HCT116 (cell line): ENCODE measurements around the gene S100A1. TPM values are rescaled to one million over a fixed set of nuclear protein-coding genes. Genes with fewer than 3 reads are reported as not detected.

ENCODE experiments used
- ATAC-seq: fragments of 200-7000 bp; cut with Tn5 transposase; 2 replicates; pipeline ENCODE4 v1.9.1; 2020; ENCODE audit warnings: mild to moderate bottlenecking, moderate library complexity
- BruUV-seq: library from RNA; stranded (reverse); fragments of 400-500 nt; replicated peaks from 2 replicates; lab custom pipeline; 2021; lab: Mats Ljungman, UMichigan
- CTCF ChIA-PET: fragments of 300-600 bp; sonication (Branson Sonifier 250); formaldehyde crosslinking; loops from one replicate; lab custom pipeline; 2021; ENCODE audit warnings: antibody characterized with exemption; lab: Charles Lee
- POLR2A ChIA-PET: fragments of 300-600, 350-600 bp; sonication (Branson Sonifier 250); formaldehyde crosslinking; loops from one replicate; lab custom pipeline; 2021; ENCODE audit warnings: antibody characterized with exemption; lab: Charles Lee
- RAD21 ChIA-PET, 2 experiments: fragments of 300-600 bp; sonication (Branson Sonifier 250); formaldehyde crosslinking; loops; one replicate each; lab custom pipeline; 2023; ENCODE audit warnings: low total read pairs in 2 of 2; ENCODE audit not compliant: uncharacterized antibody in 2 of 2, unreplicated experiment in 2 of 2, low non-redundant PET in 1 of 2; lab: Charles Lee
- DNase-seq: peaks from one replicate; pipeline ENCODE4 v3.0.0-alpha.2; 2010; ENCODE audit warnings: low read depth, low spot score
- H2AFZ ChIP-seq: fragments of 200-600 bp; shearing (Covaris generic), sonication (generic); 2 replicates; pipeline ENCODE4 v1.6.1; 2017; ENCODE audit warnings: low read depth, mixed run types, mixed read lengths, antibody characterized with exemption, low read length; ENCODE audit not compliant: poor library complexity, severe bottlenecking
- H3K27ac ChIP-seq: 2 replicates; pipeline ENCODE4 v1.5.1; 2012; ENCODE audit warnings: low read depth, low read length
- H3K27me3 ChIP-seq: fragments of 200-600 bp; sonication (generic); 2 replicates; pipeline ENCODE4 v1.6.1; 2016; ENCODE audit warnings: mixed run types, low read length, mixed read lengths; ENCODE audit not compliant: insufficient read depth
- H3K36me3 ChIP-seq, 2 experiments: fragments of 200-500 bp in 1 of 2; fragments of 200-600 bp in 1 of 2; sonication (Bioruptor generic) in 1 of 2; sonication (generic) in 1 of 2; 2 replicates each; pipeline versions ENCODE4 v1.5.1 to v1.6.1; 2014 to 2016; ENCODE audit warnings: low read length in 2 of 2, inconsistent platforms in 1 of 2, mixed read lengths in 1 of 2, mixed run types in 1 of 2; ENCODE audit not compliant: insufficient read depth in 2 of 2, control insufficient read depth in 1 of 2
- H3K4me1 ChIP-seq, 2 experiments: fragments of 200-600 bp in 1 of 2; sonication (generic) in 1 of 2; 2 replicates each; pipeline versions ENCODE4 v1.5.1 to v1.6.1; 2012 to 2017; ENCODE audit warnings: low read length in 2 of 2, inconsistent platforms in 1 of 2, mild to moderate bottlenecking in 1 of 2, mixed read lengths in 1 of 2, mixed run types in 1 of 2, moderate library complexity in 1 of 2; ENCODE audit not compliant: insufficient read depth in 2 of 2, control insufficient read depth in 1 of 2
- H3K4me2 ChIP-seq: fragments of 200-600 bp; sonication (generic); 2 replicates; pipeline ENCODE4 v1.6.1; 2017; ENCODE audit warnings: mixed run types, low read length, mixed read lengths
- H3K4me3 ChIP-seq, 2 experiments: fragments of 200-600 bp in 1 of 2; sonication (generic) in 1 of 2; replicated peaks in 1 of 2; 2 replicates each; pipeline ENCODE4 v1.5.1; 2011 to 2016; ENCODE audit warnings: low read length in 2 of 2, control low read depth in 1 of 2, low read depth in 1 of 2, mild to moderate bottlenecking in 1 of 2, mixed read lengths in 1 of 2, mixed run types in 1 of 2
- H3K79me2 ChIP-seq: fragments of 200-600 bp; sonication (generic); 2 replicates; pipeline ENCODE4 v1.6.1; 2017; ENCODE audit warnings: mild to moderate bottlenecking, mixed run types, low read length, moderate library complexity, mixed read lengths; ENCODE audit not compliant: insufficient read depth
- H3K9ac ChIP-seq: fragments of 200-600 bp; sonication (generic); 2 replicates; pipeline ENCODE4 v1.6.1; 2016; ENCODE audit warnings: low read length, mixed read lengths
- H3K9me2 ChIP-seq: fragments of 200-600 bp; sonication (generic), shearing (Covaris generic); 2 replicates; pipeline ENCODE4 v1.6.1; 2017; ENCODE audit warnings: mixed run types, mild to moderate bottlenecking, moderate library complexity; ENCODE audit not compliant: insufficient read depth
- H3K9me3 ChIP-seq, 2 experiments: fragments of 200-500 bp in 1 of 2; fragments of 200-600 bp in 1 of 2; sonication (Bioruptor generic) in 1 of 2; sonication (generic) in 1 of 2; 2 replicates each; pipeline ENCODE4 v1.6.1; 2014 to 2017; ENCODE audit warnings: low read length in 2 of 2, mixed read lengths in 2 of 2, inconsistent platforms in 1 of 2, low read depth in 1 of 2, mild to moderate bottlenecking in 1 of 2, mixed run types in 1 of 2, moderate library complexity in 1 of 2; ENCODE audit not compliant: control insufficient read depth in 1 of 2, insufficient read depth in 1 of 2
- H4K20me1 ChIP-seq: fragments of 200-600 bp; sonication (generic), shearing (Covaris generic); 2 replicates; pipeline ENCODE4 v1.6.1; 2017; ENCODE audit warnings: mixed run types, mild to moderate bottlenecking, moderate library complexity; ENCODE audit not compliant: insufficient read depth
- CEBPB ChIP-seq: IDR thresholded peaks from 2 replicates; pipeline ENCODE4 v1.6.1; 2012; ENCODE audit warnings: low read depth
- CTCF ChIP-seq, 3 experiments: fragments of 200-600 bp in 1 of 3; sonication (generic) in 1 of 3; IDR thresholded peaks in 2 of 3; conservative IDR thresholded peaks in 1 of 3; 2 replicates each; pipeline ENCODE4 v1.5.1; 2012 to 2017; ENCODE audit warnings: low read depth in 2 of 3, low read length in 2 of 3, antibody characterized with exemption in 1 of 3, borderline replicate concordance in 1 of 3, control low read depth in 1 of 3, mild to moderate bottlenecking in 1 of 3, mixed read lengths in 1 of 3, mixed run types in 1 of 3, moderate library complexity in 1 of 3; ENCODE audit not compliant: insufficient read depth in 1 of 3
- ELF1 ChIP-seq: IDR thresholded peaks from 2 replicates; pipeline ENCODE4 v1.6.1; 2012; ENCODE audit warnings: low read depth, borderline replicate concordance
- FOSL1 ChIP-seq: IDR thresholded peaks from 2 replicates; pipeline ENCODE4 v1.6.1; 2012; ENCODE audit warnings: low read depth
- POLR2A ChIP-seq: IDR thresholded peaks from 2 replicates; pipeline ENCODE4 v1.7.0; 2011; ENCODE audit warnings: borderline replicate concordance; ENCODE audit not compliant: insufficient read depth, insufficient read length; ENCODE audit errors: extremely low read depth
- POLR2AphosphoS5 ChIP-seq: IDR thresholded peaks from 2 replicates; pipeline ENCODE4 v1.6.1; 2011; ENCODE audit warnings: mild to moderate bottlenecking, low read depth, low read length, moderate library complexity
- SIN3A ChIP-seq: IDR thresholded peaks from 2 replicates; pipeline ENCODE4 v1.6.1; 2012; ENCODE audit warnings: low read depth
- SP1 ChIP-seq: IDR thresholded peaks from 2 replicates; pipeline ENCODE4 v1.6.1; 2012; ENCODE audit warnings: low read depth
- ZNF274 ChIP-seq: fragments of 200-500 bp; sonication (Bioruptor generic); IDR thresholded peaks from 2 replicates; pipeline ENCODE4 v1.6.1; 2014; ENCODE audit warnings: mild to moderate bottlenecking, low read depth, low read length, inconsistent platforms
- intact Hi-C: fragments of 100-400 bp; cut with micrococcal nuclease; formaldehyde crosslinking; loops from 2 replicates; pipeline ENCODE4 v1.10.0; 2022
- total RNA-seq: library from RNA; stranded (reverse); gene quantifications from one replicate; pipeline ENCODE4 v1.2.1, GENCODE V29; 2021; ENCODE audit not compliant: unreplicated experiment

S100A1 gene
- total RNA-seq, 1 experiment from 2014 or later: 0.30 TPM

- Histone ChIP-seq H3K9me2 (no peaks in the 10 kb centered on the region), H3K27ac (no peak overlapping the region), H3K4me2 (no peak overlapping the region), H3K27me3 (no peaks in the 10 kb centered on the region), H2AFZ (no peak overlapping the region), H3K4me3 (no peak overlapping the region), H4K20me1 (peaks cover 6% of the 10 kb centered on the region; the same call in 1 of the 2 replicates), H3K4me1 (peaks cover 0 to 4% of the 10 kb centered on the region in 2 experiments; a peak in 2 of 4 replicates), H3K36me3 (peaks cover 41 to 44% of the 10 kb centered on the region in 2 experiments), H3K9ac (no peak overlapping the region), H3K9me3 (no peaks in the 10 kb centered on the region), H3K79me2 (peaks cover 33% of the 10 kb centered on the region)
- RAD21 ChIA-PET: no interaction called here
- no peak for TF ChIP-seq SIN3A
- no peak for TF ChIP-seq FOSL1
- TF ChIP-seq ELF1: no peak
- TF ChIP-seq POLR2AphosphoS5: peak; percentile 42
- TF ChIP-seq POLR2A: no peak
- no peak for TF ChIP-seq ZNF274
- TF ChIP-seq SP1: no peak
- no peak for TF ChIP-seq CTCF (IDR thresholded peaks at IDR 0.05 in 2 of 3, conservative IDR thresholded peaks at IDR 0.05 in 1 of 3; ENCODE audit: borderline replicate concordance in 1 of 3, insufficient read depth in 1 of 3, low read depth in 2 of 3, low read length in 2 of 3)
- TF ChIP-seq CEBPB: no peak
- POLR2A ChIA-PET: interaction anchor here (1.2 kb wide), 1 partner anchor 13 kb away, joined by 3 read pairs; the partner anchor contains the start of gene CHTOP
- ATAC-seq (peak; percentile 17), DNase-seq (no peak)
- no TSS peak for BruUV-seq
- intact Hi-C loops: no loop called here
- CTCF ChIA-PET: interaction anchor here (1.6 kb wide), 1 partner anchor 74 kb away, joined by 4 read pairs; no protein-coding TSS in a partner anchor
Observed at GRCh38 chr1:153646672-153647345, 18.6 kb downstream of the S100A1 start.
